ENCODE data around the gene ACO2.

DNA sequence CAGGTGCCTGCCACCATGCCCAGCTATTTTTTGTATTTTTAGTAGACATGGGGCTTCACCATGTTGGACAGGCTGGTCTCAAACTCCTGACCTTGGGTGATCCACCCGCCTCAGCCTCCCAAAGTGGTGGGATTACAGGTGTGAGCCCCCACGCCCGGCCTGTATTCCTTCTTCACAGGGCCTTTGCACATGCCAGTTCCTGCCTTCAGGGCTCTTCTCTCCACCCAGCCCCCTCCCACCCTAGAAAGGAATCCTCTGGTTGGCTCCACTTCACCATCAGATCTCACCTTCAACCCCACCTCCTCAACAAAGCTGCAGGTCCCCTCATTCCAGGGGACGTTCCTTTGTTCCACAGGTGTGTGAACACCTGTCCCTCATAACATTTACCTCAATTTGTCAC is 73.3 kb downstream of the ACO2 start:
- TF ChIP-seq, protein P1, sequence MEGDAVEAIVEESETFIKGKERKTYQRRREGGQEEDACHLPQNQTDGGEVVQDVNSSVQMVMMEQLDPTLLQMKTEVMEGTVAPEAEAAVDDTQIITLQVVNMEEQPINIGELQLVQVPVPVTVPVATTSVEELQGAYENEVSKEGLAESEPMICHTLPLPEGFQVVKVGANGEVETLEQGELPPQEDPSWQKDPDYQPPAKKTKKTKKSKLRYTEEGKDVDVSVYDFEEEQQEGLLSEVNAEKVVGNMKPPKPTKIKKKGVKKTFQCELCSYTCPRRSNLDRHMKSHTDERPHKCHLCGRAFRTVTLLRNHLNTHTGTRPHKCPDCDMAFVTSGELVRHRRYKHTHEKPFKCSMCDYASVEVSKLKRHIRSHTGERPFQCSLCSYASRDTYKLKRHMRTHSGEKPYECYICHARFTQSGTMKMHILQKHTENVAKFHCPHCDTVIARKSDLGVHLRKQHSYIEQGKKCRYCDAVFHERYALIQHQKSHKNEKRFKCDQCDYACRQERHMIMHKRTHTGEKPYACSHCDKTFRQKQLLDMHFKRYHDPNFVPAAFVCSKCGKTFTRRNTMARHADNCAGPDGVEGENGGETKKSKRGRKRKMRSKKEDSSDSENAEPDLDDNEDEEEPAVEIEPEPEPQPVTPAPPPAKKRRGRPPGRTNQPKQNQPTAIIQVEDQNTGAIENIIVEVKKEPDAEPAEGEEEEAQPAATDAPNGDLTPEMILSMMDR (IDR thresholded peaks at IDR 0.05), result no peak
- no peak for TF ChIP-seq POLR2A (IDR thresholded peaks at IDR 0.05)
